ENCODE data around the gene TRAF6. TPM values are rescaled to one million over a fixed set of nuclear protein-coding genes. Genes with fewer than 3 reads are reported as not detected.

Gene TRAF6
- total and polyA plus RNA-seq, 7 donors: 4.7 to 14.9 (median 11.1) TPM

DNA sequence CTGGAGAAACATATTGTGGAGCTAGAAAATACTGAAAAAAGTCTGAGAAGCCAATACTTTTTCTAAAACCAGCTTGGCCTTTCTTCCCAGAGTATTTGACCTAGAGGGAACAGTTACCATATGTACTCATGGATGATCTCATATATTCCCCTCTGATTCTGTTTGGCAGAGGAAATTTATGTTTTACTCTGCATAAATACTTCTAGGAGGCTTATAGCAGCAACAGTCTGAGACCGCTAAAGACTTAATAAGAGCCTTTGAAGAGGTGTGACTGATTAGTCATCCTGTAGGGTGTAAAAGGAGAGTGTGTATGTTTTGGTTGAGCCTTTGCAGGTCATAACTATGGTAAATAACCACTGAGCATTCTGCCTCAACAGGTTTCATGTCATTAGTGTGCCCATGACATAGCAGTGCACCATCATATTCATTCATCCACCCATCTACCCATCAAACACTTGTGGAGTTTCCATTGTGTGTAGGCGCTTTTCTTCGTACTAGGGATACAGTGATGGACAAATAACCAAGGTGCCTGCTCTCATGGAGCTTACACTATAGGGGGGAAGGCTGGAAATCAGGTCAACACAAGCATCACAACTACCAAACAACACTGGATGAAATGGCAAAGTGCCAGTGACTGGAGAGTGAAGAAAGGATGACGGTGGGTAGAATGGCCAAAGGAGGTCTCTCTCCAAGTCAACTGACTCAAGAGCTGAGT is 44.5 kb downstream of the TRAF6 start:
- no peak overlapping the region for H3K27ac ChIP-seq
- no peak overlapping the region for H3K4me3 ChIP-seq
- H3K36me3 ChIP-seq (ENCODE audit: insufficient read depth in 1 of 2, low read depth in 1 of 2): no peaks in the 10 kb centered on the region
- DNase-seq (no peak), ATAC-seq (no peak)
- H3K27me3 ChIP-seq (ENCODE audit: insufficient read depth in 3 of 3, low read length in 2 of 3): no peaks in the 10 kb centered on the region
- no peaks in the 10 kb centered on the region for H3K9me3 ChIP-seq
- intact Hi-C loops (cut with DNase I): no loop called here
- TF ChIP-seq, protein P1, sequence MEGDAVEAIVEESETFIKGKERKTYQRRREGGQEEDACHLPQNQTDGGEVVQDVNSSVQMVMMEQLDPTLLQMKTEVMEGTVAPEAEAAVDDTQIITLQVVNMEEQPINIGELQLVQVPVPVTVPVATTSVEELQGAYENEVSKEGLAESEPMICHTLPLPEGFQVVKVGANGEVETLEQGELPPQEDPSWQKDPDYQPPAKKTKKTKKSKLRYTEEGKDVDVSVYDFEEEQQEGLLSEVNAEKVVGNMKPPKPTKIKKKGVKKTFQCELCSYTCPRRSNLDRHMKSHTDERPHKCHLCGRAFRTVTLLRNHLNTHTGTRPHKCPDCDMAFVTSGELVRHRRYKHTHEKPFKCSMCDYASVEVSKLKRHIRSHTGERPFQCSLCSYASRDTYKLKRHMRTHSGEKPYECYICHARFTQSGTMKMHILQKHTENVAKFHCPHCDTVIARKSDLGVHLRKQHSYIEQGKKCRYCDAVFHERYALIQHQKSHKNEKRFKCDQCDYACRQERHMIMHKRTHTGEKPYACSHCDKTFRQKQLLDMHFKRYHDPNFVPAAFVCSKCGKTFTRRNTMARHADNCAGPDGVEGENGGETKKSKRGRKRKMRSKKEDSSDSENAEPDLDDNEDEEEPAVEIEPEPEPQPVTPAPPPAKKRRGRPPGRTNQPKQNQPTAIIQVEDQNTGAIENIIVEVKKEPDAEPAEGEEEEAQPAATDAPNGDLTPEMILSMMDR (IDR thresholded peaks at IDR 0.05): no peak
- peaks cover 16% of the 10 kb centered on the region for H3K4me1 ChIP-seq
- WGBS, 3 donors: 96 to 97% (median 97%) methylated on average over 4 of the region's 4 CpGs

DNA sequence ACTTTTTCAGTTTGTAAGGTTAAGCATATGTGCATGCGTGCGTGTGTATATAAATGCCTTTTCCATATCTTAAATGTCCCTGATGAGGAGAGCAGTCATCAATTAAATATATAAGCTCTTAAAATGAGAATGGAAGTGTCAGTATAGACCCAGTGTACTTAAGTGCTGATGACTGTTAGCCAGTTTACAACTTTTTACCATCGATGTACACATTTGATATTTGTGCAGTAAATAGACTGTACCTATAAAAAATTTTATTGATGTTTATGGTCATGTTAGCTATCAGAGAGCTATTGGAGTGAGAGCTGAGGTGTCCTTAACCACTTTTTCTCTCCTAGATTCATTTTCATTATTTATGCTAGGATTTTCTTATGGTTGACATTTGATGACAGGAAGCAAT is 45.4 kb downstream of the TRAF6 start:
- H3K36me3 ChIP-seq (ENCODE audit: insufficient read depth in 1 of 2, low read depth in 1 of 2): no peaks in the 10 kb centered on the region
- TF ChIP-seq, protein P1 (IDR thresholded peaks at IDR 0.05): no peak
- no peak overlapping the region for H3K27ac ChIP-seq
- no peaks in the 10 kb centered on the region for H3K9me3 ChIP-seq
- peaks cover 8% of the 10 kb centered on the region for H3K4me1 ChIP-seq
- intact Hi-C loops (cut with DNase I): no loop called here
- H3K4me3 ChIP-seq: no peak overlapping the region
- DNase-seq (no peak), ATAC-seq (no peak)
- no peaks in the 10 kb centered on the region for H3K27me3 ChIP-seq (ENCODE audit: insufficient read depth in 3 of 3, low read length in 2 of 3)
- WGBS, 3 donors: 79 to 98% (median 79%) methylated on average over 3 of the region's 3 CpGs

DNA sequence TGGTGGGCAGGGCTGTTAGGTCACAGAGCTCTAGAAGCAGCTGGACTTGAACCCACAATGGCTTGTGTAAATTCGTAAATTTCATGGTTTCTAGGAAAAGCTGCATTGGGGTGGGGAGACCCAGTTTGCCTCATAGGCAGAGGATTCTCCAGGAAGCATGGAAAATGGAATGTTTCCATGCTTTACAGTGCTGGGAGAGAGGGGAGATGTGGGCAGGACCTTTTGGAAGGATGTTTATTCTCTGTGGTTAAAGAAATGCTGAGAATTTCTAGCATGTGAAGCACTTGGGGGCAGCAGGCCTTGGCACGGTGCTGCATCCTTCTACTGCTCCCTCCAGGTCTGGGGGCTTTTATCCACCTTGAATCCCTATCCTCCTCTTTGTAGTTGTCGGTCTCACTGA is 46.3 kb downstream of the TRAF6 start:
- DNase-seq (no peak), ATAC-seq (no peak)
- TF ChIP-seq, protein P1 (IDR thresholded peaks at IDR 0.05): no peak

DNA sequence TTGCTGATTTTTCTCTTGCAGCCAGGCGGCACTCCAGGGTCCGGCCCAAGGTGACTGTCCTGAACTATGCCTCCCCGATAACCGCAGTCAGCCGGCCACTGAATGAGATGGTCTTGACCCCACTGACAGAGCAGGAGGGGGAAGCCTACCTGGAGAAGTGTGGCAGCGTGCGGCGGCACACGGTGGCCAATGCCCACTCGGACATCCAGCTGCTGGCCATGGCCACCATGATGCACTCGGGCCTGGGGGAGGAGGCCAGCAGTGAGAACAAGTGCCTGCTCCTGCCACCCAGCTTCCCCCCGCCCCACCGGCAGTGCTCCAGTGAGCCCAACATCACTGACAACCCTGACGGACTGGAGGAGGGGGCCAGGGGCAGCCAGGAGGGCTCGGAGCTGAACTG is 47.8 kb downstream of the TRAF6 start:
- Histone ChIP-seq H3K4me1 (no peaks in the 10 kb centered on the region), H3K27ac (no peak overlapping the region), H3K36me3 (ENCODE audit: insufficient read depth in 1 of 2, low read depth in 1 of 2) (no peaks in the 10 kb centered on the region), H3K27me3 (ENCODE audit: insufficient read depth in 3 of 3, low read length in 2 of 3) (no peaks in the 10 kb centered on the region), H3K4me3 (no peak overlapping the region), H3K9me3 (no peaks in the 10 kb centered on the region)
- ATAC-seq (no peak), DNase-seq (no peak)
- TF ChIP-seq, protein P1 (IDR thresholded peaks at IDR 0.05): no peak
- WGBS, 3 donors: 97 to 99% (median 97%) methylated on average over 14 to 15 of the region's 15 CpGs
- intact Hi-C loops (cut with DNase I): no loop called here

More for the DNA sequence above, 46.3 kb downstream of the TRAF6 start:
- H3K9me3 ChIP-seq: no peaks in the 10 kb centered on the region
- no peak overlapping the region for H3K27ac ChIP-seq
- no peaks in the 10 kb centered on the region for H3K36me3 ChIP-seq (ENCODE audit: insufficient read depth in 1 of 2, low read depth in 1 of 2)
- 79 to 82% (median 79%) methylated on average over 3 of the region's 3 CpGs for WGBS, 3 donors
- H3K27me3 ChIP-seq (ENCODE audit: insufficient read depth in 3 of 3, low read length in 2 of 3): no peaks in the 10 kb centered on the region
- no peak overlapping the region for H3K4me3 ChIP-seq
- no peaks in the 10 kb centered on the region for H3K4me1 ChIP-seq
- intact Hi-C loops (cut with DNase I): no loop called here

DNA sequence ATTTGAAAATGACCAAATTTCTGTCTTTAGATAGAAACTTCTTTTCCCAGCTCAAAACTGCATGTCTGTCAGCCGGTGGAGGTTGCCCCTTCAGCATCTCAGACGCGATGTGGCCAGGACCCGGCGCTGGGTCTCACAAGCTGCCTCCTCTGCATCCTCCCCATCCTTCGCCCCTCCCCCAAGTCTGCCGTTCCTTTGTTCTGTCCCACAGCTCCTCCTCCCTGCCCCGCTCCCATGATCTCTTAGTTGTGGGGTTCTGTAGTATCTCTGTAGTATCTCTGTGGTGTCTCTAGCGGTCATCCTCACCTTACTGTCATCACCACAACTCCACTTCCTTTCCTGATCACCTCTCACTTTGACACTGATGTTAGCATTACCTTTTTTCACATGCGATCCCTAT is 49.9 kb downstream of the TRAF6 start:
- Histone ChIP-seq H3K27ac (no peak overlapping the region), H3K27me3 (ENCODE audit: insufficient read depth in 3 of 3, low read length in 2 of 3) (no peaks in the 10 kb centered on the region), H3K4me1 (peaks cover 17% of the 10 kb centered on the region), H3K9me3 (no peaks in the 10 kb centered on the region), H3K36me3 (ENCODE audit: insufficient read depth in 1 of 2, low read depth in 1 of 2) (no peaks in the 10 kb centered on the region), H3K4me3 (no peak overlapping the region)
- intact Hi-C loops (cut with DNase I): no loop called here
- no peak for ATAC-seq
- DNase-seq: no peak
- whole genome bisulfite sequencing, 3 donors: 85 to 93% (median 92%) methylated on average over 10 of the region's 10 CpGs
- TF ChIP-seq, protein P1 (IDR thresholded peaks at IDR 0.05): no peak
